Natural killer cell (primary cell): ENCODE data around the gene TYROBP. TPM values are rescaled to one million over a fixed set of nuclear protein-coding genes. Genes with fewer than 3 reads are reported as not detected.
"Not testable (repeated sequence)": the region's sequence is repeated elsewhere in the genome, so short reads cannot be mapped to it uniquely, and the experiment has no call there.

Source experiments
- ATAC-seq, 3 donors: fragments of 150-1000 bp in 2 of 3; fragments of 200-7000 bp in 1 of 3; cut with Tn5 transposase; 1 replicate in 1 of 3; 2 replicates in 2 of 3; pipeline ENCODE4 v1.10.0; 2021; ENCODE audit warnings: mild to moderate bottlenecking in 2 of 3, moderate library complexity in 2 of 3
- DNase-seq, 2 donors: peaks; one replicate each; pipeline versions ENCODE4 v3.0.0 to v3.0.0-alpha.2; 2013 to 2021; ENCODE audit warnings: mixed read lengths in 1 of 2
- H3K27ac ChIP-seq: one replicate; pipeline ENCODE4 v1.5.1; 2013; ENCODE audit warnings: mild to moderate bottlenecking, low read length
- H3K27me3 ChIP-seq: one replicate; pipeline ENCODE4 v1.6.1; 2013; ENCODE audit warnings: low read length; ENCODE audit not compliant: control insufficient read depth, insufficient read depth
- H3K36me3 ChIP-seq: one replicate; pipeline ENCODE4 v1.6.1; 2013; ENCODE audit warnings: low read length; ENCODE audit not compliant: control insufficient read depth, insufficient read depth
- H3K4me1 ChIP-seq: one replicate; pipeline ENCODE4 v1.6.1; 2013; ENCODE audit warnings: low read length; ENCODE audit not compliant: control insufficient read depth, insufficient read depth
- H3K4me3 ChIP-seq: one replicate; pipeline ENCODE4 v1.5.1; 2013; ENCODE audit warnings: low read length
- H3K9me3 ChIP-seq: one replicate; pipeline ENCODE4 v1.6.1; 2013; ENCODE audit warnings: low read length; ENCODE audit not compliant: control insufficient read depth, insufficient read depth
- H3K27ac Mint-ChIP-seq, 2 donors: one replicate each; pipeline ENCODE4 v1.8.0; 2022; ENCODE audit warnings: mild to moderate bottlenecking in 2 of 2, mixed read lengths in 2 of 2, moderate library complexity in 1 of 2
- H3K27me3 Mint-ChIP-seq, 2 donors: one replicate each; pipeline ENCODE4 v1.8.0; 2022; ENCODE audit warnings: low read depth in 2 of 2, mixed read lengths in 2 of 2
- H3K36me3 Mint-ChIP-seq: one replicate; pipeline ENCODE4 v1.8.0; 2022; ENCODE audit warnings: mixed read lengths
- H3K4me1 Mint-ChIP-seq, 2 donors: one replicate each; pipeline ENCODE4 v1.8.0; 2022; ENCODE audit warnings: mixed read lengths in 2 of 2
- H3K4me3 Mint-ChIP-seq: one replicate; pipeline ENCODE4 v1.8.0; 2022; ENCODE audit warnings: mild to moderate bottlenecking, moderate library complexity, mixed read lengths
- H3K9me3 Mint-ChIP-seq, 2 donors: one replicate each; pipeline ENCODE4 v1.8.0; 2022; ENCODE audit warnings: mixed read lengths in 2 of 2
- WGBS: methylation state at CpG from one replicate; pipeline ENCODE4 v1.1.7; 2013; ENCODE audit warnings: missing lambda C conversion rate; ENCODE audit not compliant: insufficient coverage; 5-methylcytosine and 5-hydroxymethylcytosine counted together
- intact Hi-C: fragments of 100-400 bp; cut with micrococcal nuclease; formaldehyde crosslinking; loops from one replicate; pipeline ENCODE4 v1.14.2; 2022
- total RNA-seq, 4 donors: library from RNA; stranded (reverse); fragments of 120-200 nt in 1 of 4; gene quantifications; one replicate each; pipeline versions ENCODE4 v1.2.3 to v1.2.4, GENCODE V29; 2013 to 2022
- TF ChIP-seq, protein P1 (sequence below): fragments of 200-600 bp; IDR thresholded peaks from one replicate; pipeline ENCODE4 v1.8.0; 2022; ENCODE audit warnings: antibody characterized with exemption

The TYROBP gene
- total RNA-seq, 3 donors from 2014 or later (not counting 1 experiment from before 2014, with no cell fraction given) = 439 to 494 (median 469) TPM

DNA sequence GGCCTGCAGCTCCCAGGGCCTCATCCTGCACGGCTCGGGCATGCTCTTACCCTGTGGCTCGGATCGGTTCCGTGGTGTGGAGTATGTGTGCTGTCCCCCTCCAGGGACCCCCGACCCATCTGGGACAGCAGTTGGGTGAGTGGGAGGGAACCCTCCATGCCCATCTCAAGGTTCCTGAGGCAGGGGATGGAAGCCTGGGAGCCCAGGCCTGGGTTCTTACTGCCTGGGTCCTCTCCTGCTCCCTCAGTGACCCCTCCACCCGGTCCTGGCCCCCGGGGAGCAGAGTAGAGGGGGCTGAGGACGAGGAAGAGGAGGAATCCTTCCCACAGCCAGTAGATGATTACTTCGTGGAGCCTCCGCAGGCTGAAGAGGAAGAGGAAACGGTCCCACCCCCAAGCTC lies 36.5 kb downstream of the TYROBP start:
- WGBS = 78% methylated on average over 7 of the region's 12 CpGs
- ATAC-seq (no peak), DNase-seq (no peak)
- H3K9me3 Mint-ChIP-seq = no peaks in the 10 kb centered on the region
- Histone ChIP-seq H3K4me1 (peaks cover 19% of the 10 kb centered on the region), H3K27me3 (peaks cover 35% of the 10 kb centered on the region), H3K4me3 (no peak overlapping the region), H3K36me3 (no peaks in the 10 kb centered on the region), H3K9me3 (no peaks in the 10 kb centered on the region), H3K27ac (no peak overlapping the region)
- intact Hi-C loops = no loop called here
- peaks cover 40 to 42% of the 10 kb centered on the region in 2 donors for H3K27me3 Mint-ChIP-seq
- no peaks in the 10 kb centered on the region for H3K36me3 Mint-ChIP-seq
- peaks cover 10 to 17% of the 10 kb centered on the region in 2 donors for H3K4me1 Mint-ChIP-seq
- TF ChIP-seq, protein P1, sequence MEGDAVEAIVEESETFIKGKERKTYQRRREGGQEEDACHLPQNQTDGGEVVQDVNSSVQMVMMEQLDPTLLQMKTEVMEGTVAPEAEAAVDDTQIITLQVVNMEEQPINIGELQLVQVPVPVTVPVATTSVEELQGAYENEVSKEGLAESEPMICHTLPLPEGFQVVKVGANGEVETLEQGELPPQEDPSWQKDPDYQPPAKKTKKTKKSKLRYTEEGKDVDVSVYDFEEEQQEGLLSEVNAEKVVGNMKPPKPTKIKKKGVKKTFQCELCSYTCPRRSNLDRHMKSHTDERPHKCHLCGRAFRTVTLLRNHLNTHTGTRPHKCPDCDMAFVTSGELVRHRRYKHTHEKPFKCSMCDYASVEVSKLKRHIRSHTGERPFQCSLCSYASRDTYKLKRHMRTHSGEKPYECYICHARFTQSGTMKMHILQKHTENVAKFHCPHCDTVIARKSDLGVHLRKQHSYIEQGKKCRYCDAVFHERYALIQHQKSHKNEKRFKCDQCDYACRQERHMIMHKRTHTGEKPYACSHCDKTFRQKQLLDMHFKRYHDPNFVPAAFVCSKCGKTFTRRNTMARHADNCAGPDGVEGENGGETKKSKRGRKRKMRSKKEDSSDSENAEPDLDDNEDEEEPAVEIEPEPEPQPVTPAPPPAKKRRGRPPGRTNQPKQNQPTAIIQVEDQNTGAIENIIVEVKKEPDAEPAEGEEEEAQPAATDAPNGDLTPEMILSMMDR = no peak
- no peak overlapping the region for H3K27ac Mint-ChIP-seq
- H3K4me3 Mint-ChIP-seq = no peak overlapping the region

DNA sequence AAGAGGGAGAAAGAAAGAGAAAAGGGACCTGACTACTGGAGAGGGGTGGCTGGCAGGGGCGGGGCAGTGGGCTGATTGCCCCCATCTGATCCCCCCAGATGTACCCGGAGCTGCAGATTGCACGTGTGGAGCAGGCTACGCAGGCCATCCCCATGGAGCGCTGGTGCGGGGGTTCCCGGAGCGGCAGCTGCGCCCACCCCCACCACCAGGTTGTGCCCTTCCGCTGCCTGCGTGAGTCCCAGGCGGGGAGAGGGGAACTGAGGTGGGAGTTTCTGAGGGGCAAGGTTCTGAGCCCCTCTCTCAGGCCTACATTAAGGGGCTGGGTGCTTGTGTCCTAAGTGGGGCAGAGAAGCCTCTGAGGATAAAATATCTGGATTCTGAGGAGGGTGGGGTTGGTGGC lies 37.3 kb downstream of the TYROBP start:
- Histone ChIP-seq H3K27ac (no peak overlapping the region), H3K4me1 (peaks cover 19% of the 10 kb centered on the region), H3K27me3 (peaks cover 35% of the 10 kb centered on the region), H3K36me3 (no peaks in the 10 kb centered on the region), H3K4me3 (no peak overlapping the region), H3K9me3 (no peaks in the 10 kb centered on the region)
- Mint-ChIP-seq H3K27ac (no peak overlapping the region), H3K36me3 (no peaks in the 10 kb centered on the region), H3K4me3 (no peak overlapping the region), H3K4me1 (peaks cover 10 to 17% of the 10 kb centered on the region in 2 donors), H3K27me3 (peaks cover 43 to 48% of the 10 kb centered on the region in 2 donors), H3K9me3 (no peaks in the 10 kb centered on the region)
- TF ChIP-seq, protein P1 = no peak
- intact Hi-C loops = no loop called here
- ATAC-seq (no peak), DNase-seq (no peak)
- 69% methylated on average over 12 of the region's 12 CpGs for WGBS

DNA sequence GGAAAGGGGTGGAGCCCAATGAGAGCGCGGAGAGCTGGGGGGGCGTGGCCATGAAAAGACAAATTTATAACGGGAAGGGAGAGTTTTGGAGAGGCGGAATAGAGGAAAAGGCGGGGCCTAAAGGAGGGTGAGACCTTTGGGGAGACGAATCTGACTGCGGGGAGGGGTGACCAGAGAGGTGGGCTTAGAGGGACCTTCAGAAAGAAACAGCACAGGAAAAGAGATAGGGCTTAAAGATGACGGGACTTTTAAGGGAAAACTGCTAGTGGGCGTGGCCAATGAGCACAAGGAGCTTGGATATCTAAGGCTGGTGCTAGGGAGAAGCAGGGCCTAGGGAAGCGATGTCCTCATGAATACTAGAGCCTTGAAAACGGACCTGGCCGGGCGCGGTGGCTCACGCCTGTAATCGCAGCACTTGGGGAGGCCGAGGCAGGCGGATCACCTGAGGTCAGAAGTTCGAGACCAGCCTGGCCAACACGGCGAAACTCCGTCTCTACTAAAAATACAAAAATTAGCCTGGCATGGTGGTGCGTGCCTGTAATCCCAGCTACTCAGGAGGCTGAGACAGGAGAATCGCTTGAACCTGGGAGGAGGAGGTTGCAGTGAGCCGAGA lies 37.9 kb downstream of the TYROBP start:
- Mint-ChIP-seq H3K27me3 (peaks cover 48 to 53% of the 10 kb centered on the region in 2 donors), H3K27ac (peak overlapping the region in 1 of 2 donors; percentile 41), H3K4me1 (peaks cover 10 to 17% of the 10 kb centered on the region in 2 donors), H3K4me3 (peak overlapping the region; percentile 41)
- peaks cover 19% of the 10 kb centered on the region for H3K4me1 ChIP-seq
- H3K36me3 ChIP-seq, H3K9me3 ChIP-seq, H3K36me3 Mint-ChIP-seq, intact Hi-C loops, ATAC-seq, H3K4me3 ChIP-seq, H3K9me3 Mint-ChIP-seq, H3K27ac ChIP-seq, DNase-seq: not testable (repeated sequence)
- 43% methylated on average over 26 of the region's 26 CpGs for WGBS
- peaks cover 35% of the 10 kb centered on the region for H3K27me3 ChIP-seq

DNA sequence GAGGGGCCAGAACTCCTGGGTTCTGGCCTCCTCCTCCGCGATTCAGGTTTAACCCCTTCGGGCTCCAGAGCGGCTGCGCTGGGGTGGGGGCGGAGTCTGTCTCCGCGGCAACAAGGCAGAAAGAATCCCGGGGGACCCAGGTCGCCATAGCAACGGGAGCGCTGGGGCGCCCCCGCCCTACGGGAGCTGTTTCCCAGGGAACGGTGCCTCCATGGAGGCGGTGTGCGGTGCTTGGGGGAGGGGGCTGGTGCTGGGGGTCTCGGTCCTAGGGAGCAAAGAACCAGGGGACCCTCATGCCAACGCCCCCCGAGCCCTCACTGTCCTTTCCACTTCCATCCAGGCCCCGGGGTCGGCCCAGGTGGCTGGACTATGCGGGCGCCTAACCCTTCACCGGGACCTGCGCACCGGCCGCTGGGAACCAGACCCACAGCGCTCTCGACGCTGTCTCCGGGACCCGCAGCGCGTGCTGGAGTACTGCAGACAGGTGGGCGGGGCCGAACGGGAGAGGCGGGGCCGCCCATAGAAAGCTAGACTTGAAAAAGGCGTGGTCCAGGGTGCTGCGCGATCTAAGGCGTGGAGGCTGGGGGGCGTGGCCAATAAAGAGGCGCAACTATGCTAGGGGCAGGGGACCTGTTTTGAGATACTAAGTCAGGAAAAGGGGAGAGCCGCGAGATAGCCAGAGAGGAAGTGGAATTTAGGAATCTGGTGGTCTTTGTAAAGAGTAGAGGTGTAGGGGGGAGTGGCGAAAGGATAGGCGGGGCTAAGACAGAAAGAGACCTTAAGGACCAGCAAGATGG lies 38.6 kb downstream of the TYROBP start:
- TF ChIP-seq, protein P1 = no peak
- Histone ChIP-seq H3K36me3 (no peaks in the 10 kb centered on the region), H3K27me3 (peaks cover 35% of the 10 kb centered on the region), H3K4me3 (no peak overlapping the region), H3K4me1 (peaks cover 19% of the 10 kb centered on the region), H3K9me3 (no peaks in the 10 kb centered on the region), H3K27ac (no peak overlapping the region)
- peaks cover 50 to 53% of the 10 kb centered on the region in 2 donors for H3K27me3 Mint-ChIP-seq
- DNase-seq = peak; percentile 46 to 90
- peak overlapping the region; percentile 41 for H3K4me3 Mint-ChIP-seq
- WGBS = 3% methylated on average over 51 of the region's 51 CpGs
- peak; percentile 71 to 79 (median 75) for ATAC-seq
- peaks cover 10 to 17% of the 10 kb centered on the region in 2 donors for H3K4me1 Mint-ChIP-seq
- no peaks in the 10 kb centered on the region for H3K36me3 Mint-ChIP-seq
- intact Hi-C loops = no loop called here
- H3K9me3 Mint-ChIP-seq = no peaks in the 10 kb centered on the region
- H3K27ac Mint-ChIP-seq = peak overlapping the region in 1 of 2 donors; percentile 41
